GM10248 (cell line): ENCODE data around the gene SNRPD1.
"Not testable (repeated sequence)": the region's sequence is repeated elsewhere in the genome, so short reads cannot be mapped to it uniquely, and the experiment has no call there.

Source experiments
- CTCF ChIA-PET: fragments of 300-600 bp; sonication (Branson Sonifier 250); formaldehyde crosslinking; extraction: SDS; loops from one replicate; lab custom pipeline; 2021; ENCODE audit warnings: antibody characterized with exemption; lab: Yijun Ruan, JAX
- POLR2A ChIA-PET: fragments of 350-650 bp; sonication (Branson Sonifier 250); formaldehyde crosslinking; extraction: SDS; loops from one replicate; lab custom pipeline; 2020; ENCODE audit warnings: antibody characterized with exemption; lab: Yijun Ruan, JAX
- DNase-seq: peaks from one replicate; pipeline ENCODE4 v3.0.0; 2012; ENCODE audit errors: extremely low spot score
- TF ChIP-seq, protein P1 (sequence below): IDR thresholded peaks from 2 replicates; pipeline ENCODE4 v1.5.1; 2012; ENCODE audit warnings: mild to moderate bottlenecking, low read depth; ENCODE audit errors: extremely low read depth, missing control alignments, control extremely low read depth

SNRPD1 gene

DNA sequence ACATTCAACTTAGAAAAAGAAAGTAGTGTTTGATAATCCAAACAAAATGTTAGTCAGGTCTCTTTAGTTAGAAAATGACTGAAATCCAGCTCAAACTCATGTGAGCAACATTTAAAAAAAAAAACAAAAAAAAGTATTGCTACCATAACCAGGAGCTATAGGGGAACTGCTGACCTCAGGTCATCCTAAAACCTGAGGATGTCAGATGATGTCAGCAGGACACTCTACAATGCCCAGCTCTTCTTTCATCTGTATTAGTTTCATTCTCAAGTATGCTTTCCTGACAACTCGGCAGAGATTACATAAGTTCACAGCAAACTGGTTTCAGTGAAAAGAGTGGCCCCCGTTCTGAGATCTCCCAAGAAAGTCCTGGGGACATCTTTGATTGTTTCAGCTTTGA, 7.4 kb upstream of the SNRPD1 start:
- TF ChIP-seq, protein P1, sequence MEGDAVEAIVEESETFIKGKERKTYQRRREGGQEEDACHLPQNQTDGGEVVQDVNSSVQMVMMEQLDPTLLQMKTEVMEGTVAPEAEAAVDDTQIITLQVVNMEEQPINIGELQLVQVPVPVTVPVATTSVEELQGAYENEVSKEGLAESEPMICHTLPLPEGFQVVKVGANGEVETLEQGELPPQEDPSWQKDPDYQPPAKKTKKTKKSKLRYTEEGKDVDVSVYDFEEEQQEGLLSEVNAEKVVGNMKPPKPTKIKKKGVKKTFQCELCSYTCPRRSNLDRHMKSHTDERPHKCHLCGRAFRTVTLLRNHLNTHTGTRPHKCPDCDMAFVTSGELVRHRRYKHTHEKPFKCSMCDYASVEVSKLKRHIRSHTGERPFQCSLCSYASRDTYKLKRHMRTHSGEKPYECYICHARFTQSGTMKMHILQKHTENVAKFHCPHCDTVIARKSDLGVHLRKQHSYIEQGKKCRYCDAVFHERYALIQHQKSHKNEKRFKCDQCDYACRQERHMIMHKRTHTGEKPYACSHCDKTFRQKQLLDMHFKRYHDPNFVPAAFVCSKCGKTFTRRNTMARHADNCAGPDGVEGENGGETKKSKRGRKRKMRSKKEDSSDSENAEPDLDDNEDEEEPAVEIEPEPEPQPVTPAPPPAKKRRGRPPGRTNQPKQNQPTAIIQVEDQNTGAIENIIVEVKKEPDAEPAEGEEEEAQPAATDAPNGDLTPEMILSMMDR = no peak
- DNase-seq = no peak
- CTCF ChIA-PET = interaction anchor here (1.5 to 6.7 kb wide), 2 partner anchors 7 to 24 kb away, joined by 3 to 124 read pairs; partner anchors contain the start of gene SNRPD1
- POLR2A ChIA-PET = no interaction called here

DNA sequence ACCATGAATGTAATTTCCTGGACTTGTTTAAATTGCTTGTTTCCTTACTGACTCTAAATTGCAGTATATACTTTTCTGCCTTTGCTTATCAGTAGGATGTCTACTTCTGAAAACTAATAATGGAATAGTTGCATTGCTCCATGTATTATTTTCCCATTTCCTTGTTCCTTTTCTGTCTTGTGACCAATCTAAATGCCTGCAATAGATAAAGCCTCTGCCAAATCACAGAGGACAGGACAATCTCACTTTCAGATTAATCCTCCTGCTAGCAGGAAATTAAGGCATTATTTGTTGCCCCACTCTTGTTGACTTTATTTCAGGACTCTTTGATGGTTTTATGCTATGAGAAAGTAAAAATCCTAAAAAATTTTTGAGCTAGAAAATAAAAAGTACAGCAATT, 6.9 kb upstream of the SNRPD1 start:
- POLR2A ChIA-PET = interaction anchor here (1.1 kb wide), 1 partner anchor 11 kb away, joined by 4 read pairs; no protein-coding TSS in a partner anchor
- TF ChIP-seq, protein P1 = no peak
- CTCF ChIA-PET = interaction anchor here (1.5 kb wide), 1 partner anchor 23 kb away, joined by 3 read pairs; no protein-coding TSS in a partner anchor
- no peak for DNase-seq

DNA sequence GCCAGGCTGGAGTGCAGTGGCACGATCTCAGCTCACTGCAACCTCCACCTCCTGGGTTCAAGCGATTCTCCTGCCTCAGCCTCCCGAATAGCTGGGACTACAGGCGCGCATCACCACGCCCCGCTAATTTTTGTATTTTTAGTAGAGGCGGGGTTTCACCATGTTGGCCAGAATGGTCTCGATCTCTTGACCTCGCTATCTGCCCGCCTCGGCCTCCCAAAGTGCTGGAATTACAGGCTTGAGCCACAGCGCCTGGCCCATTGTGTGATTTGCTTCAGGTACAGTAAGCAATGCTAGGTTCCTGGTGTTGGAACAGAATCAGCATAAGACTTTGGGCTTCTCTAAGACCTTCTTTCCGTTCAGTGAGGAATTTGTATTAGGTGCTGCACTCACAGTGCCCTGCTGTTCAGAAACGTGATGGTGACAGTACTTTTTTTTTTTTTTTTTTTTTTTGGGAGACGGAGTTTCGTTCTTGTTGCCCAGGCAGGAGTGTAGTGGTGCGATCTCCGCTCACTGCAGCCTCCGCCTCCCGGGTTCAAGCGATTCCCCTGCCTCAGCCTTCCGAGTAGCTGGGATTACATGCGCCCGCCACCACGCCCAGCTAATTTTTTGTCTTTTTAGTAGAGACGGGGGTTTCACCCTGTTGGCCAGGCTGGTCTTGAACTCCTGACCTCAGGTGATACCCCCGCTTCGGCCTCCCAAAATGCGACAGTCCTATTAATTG, 551 bp upstream of the SNRPD1 start:
- ChIA-PET POLR2A (interaction anchor here (1.1 kb wide), 1 partner anchor 12 kb away, joined by 3 read pairs; no protein-coding TSS in a partner anchor), CTCF (interaction anchor here (1.0 to 6.5 kb wide), 7 partner anchors 10 to 242 kb away, joined by 3 to 124 read pairs (median 5); partner anchors contain the start of genes ABHD3 and ESCO1)
- DNase-seq = not testable (repeated sequence)

DNA sequence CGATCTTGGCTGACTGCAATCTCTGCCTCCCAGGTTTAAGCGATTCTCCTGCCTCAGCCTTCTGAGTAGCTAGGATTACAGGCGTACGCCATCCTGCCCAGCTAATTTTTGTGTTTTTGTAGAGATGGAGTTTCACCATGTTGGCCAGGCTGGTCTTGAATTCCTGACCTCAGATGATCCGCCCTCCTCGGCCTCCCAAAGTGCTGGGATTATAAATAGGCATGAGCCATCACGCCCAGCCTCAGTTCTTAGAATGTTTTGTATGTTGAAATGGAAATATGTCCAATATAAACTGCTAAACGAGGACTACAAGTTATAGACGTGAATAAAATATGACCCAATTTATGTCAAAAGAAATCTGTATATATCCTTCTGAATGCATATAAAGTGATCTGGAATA, 9.5 kb downstream of the SNRPD1 start:
- CTCF ChIA-PET = interaction anchor here (1.8 to 2.3 kb wide), 2 partner anchors 9 to 21 kb away, joined by 5 to 8 read pairs; partner anchors contain the start of genes ESCO1 and SNRPD1
- POLR2A ChIA-PET, DNase-seq: not testable (repeated sequence)

DNA sequence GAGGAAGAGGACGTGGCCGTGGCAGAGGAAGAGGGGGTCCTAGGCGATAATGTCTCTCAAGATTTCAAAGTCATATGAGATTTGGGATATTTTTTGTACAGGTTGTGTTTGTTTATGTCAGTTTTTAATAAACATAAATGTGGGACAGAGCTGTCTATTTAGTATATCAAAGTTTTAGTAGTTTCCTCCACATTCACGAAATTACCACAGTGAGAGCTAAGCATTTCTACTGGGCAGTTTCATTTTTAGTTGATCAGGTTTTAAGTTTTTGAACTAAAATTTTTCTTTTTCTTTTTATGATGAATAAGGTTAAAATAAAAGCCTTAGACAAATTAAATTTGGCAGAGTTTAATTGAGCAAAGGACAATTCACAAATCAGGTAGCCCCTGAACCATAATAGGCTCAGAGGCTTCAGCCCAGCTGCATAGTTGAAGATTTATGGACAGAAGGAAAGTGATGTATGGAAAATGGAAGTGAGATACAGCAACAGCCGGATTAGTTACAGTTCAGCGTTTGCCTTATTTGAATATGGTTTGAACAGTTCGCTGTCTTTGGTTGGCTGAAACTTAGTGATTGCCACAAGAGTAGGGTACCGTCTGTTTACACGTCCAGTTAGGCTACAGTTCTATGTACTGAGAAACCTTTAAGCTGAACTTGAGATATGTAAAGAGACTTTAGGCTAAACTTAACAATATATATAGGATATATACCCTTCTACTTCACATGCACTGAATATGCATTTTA, 17.1 kb downstream of the SNRPD1 start:
- ChIA-PET POLR2A (no interaction called here), CTCF (interaction anchor here (1.1 to 4.4 kb wide), 5 partner anchors 12 to 34 kb away, joined by 3 to 24 read pairs (median 5); partner anchors contain the start of gene ESCO1)
- TF ChIP-seq, protein P1 = no peak
- DNase-seq = peak; percentile 24

DNA sequence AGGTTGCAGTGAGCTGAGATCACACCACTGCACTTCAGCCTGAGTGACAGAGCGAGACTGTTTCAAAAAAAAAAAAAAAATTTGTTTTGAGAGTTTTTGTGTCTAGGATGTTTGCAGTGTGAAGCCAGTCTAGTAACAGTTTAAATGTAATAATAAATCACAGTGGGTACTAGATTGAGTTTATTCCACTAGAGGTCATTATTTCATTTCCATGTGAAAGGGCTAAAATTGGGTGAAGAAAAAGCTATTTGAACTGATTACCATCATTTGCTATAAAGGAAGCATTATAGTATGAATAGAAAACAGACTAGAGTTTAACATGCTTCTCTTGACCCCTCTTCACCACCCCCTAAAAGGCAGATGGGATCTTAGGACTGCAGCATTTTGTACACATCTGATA, 20.3 kb downstream of the SNRPD1 start:
- DNase-seq = no peak
- TF ChIP-seq, protein P1 = no peak
- ChIA-PET POLR2A (interaction anchor here (0.6 kb wide), 1 partner anchor 26 kb away, joined by 4 read pairs; no protein-coding TSS in a partner anchor), CTCF (interaction anchor here (1.1 to 1.7 kb wide), 2 partner anchors 13 to 32 kb away, joined by 3 to 7 read pairs; partner anchors contain the start of gene ESCO1)

DNA sequence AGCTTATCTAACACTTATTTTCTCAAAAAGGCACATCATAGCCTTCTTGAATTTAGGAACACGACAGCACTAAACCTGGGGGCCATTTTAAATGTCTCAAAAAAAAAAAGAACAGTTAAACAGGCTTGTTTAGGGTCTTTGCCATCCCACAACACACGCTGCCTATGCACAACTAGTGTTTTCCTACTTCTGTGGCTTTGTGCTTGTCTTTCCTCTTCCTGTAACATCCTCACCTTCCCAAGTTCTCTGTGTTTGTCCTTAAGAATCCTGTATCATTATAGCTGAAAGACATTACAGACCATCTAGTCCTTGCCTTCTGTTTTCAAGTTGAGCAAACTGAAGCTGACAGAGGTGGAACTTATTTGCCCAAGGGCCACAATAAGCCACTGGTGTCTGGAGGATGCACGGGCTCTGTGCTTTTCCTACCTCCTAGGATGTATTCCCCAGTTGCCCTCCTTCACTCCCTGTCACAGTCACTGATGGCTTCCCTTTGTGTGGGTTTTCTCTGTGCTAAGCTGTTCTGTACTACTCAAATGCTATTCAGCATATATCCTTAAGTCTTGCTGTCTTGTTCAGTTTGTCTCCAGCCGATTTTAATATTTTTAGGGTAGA, 22.6 kb downstream of the SNRPD1 start:
- CTCF ChIA-PET = interaction anchor here (0.6 kb wide), 1 partner anchor 16 kb away, joined by 3 read pairs; no protein-coding TSS in a partner anchor
- DNase-seq = no peak
- POLR2A ChIA-PET = interaction anchor here (0.6 to 1.1 kb wide), 3 partner anchors 34 to 1953 kb away, joined by 3 to 4 read pairs (median 3); partner anchors contain the start of gene ESCO1
- TF ChIP-seq, protein P1 = no peak
